Measurements from ENCODE around the gene MALRD1.

DNA sequence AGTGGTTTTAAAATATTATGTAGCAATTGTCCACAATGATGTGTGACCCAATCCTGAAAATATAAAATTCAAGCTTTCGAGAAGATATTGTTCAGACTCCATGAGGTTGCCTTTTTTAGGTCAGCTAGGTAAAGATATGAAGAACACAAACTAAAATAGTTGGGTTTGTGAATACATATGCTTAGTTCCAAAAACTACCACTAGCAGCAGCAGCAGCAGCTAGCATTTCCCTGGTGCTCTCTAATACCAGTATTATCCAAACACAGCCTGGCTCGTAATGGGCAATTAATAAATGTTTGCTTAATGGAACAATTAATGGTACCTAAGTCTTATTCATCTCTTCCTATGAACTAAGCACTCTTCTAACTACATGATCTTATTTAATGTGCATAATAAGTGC is 362.5 kb downstream of the MALRD1 start:
- TF ChIP-seq, protein P1, sequence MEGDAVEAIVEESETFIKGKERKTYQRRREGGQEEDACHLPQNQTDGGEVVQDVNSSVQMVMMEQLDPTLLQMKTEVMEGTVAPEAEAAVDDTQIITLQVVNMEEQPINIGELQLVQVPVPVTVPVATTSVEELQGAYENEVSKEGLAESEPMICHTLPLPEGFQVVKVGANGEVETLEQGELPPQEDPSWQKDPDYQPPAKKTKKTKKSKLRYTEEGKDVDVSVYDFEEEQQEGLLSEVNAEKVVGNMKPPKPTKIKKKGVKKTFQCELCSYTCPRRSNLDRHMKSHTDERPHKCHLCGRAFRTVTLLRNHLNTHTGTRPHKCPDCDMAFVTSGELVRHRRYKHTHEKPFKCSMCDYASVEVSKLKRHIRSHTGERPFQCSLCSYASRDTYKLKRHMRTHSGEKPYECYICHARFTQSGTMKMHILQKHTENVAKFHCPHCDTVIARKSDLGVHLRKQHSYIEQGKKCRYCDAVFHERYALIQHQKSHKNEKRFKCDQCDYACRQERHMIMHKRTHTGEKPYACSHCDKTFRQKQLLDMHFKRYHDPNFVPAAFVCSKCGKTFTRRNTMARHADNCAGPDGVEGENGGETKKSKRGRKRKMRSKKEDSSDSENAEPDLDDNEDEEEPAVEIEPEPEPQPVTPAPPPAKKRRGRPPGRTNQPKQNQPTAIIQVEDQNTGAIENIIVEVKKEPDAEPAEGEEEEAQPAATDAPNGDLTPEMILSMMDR (IDR thresholded peaks at IDR 0.05), result peak in 1 of 3 experiments; percentile 3
- no peak for TF ChIP-seq POLR2A (IDR thresholded peaks at IDR 0.05; ENCODE audit: low read depth)
- TF ChIP-seq POLR2AphosphoS5 (IDR thresholded peaks at IDR 0.05), result no peak
